Bronchial smooth muscle cell (primary cell): Measurements from ENCODE around the gene SLC30A1. TPM values are rescaled to one million over a fixed set of nuclear protein-coding genes. Genes with fewer than 3 reads are reported as not detected.

Source experiments
- total RNA-seq: library from RNA; depleted of rRNA; stranded (reverse); fragments of >200 nt; gene quantifications from 2 replicates; pipeline ENCODE4 v1.2.1, GENCODE V29; 2014

SLC30A1 gene
- 17.4 and 32.2 TPM in 2 replicates for total RNA-seq

DNA sequence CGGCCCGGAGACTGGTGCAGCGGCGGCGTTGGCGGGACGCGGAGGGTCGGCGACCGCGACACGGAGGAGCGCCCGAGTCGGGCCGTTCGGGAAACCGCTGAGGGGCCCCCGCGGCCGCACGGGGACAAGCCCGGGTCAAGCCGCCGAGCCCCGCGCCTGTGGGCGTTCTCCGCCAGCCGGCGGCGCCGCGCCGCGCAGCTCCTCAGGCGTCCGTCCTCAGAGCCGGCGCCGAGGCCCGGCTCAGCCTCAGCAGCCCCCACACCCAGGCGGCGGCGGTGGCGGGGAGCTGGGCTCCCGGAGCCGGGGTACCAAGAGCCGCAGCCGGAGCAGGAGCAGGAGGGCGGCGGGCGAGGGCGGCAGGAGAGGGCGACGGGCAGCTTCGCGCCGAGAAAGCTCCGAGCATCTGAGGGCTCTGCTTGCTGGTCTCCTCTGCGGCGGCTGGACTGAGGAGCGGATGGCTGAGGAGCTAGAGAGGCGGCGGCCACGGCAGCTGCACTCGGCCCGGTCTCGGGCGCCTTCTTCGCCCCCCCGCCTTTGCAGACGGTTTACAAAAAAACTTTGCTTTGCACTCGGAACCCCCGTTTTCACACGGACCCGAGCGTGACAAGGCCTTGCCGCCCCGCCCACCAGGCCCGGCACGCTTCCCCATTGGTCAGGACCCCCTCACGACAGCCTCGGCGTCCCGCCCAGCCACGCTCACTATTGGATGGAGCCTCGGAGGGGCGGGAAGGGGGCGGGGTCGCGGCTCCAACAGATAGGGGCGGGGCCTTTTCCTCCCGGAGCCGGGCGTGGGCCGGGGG, at the start of gene SLC30A1:
TSS of gene SLC30A1 (minus strand) at position 522 of the 800 bp plus-strand sequence. CDS start 549 bp downstream, outside the sequence.

Other genes starting within 250 kb of the SLC30A1 start
- gene RD3, start 87.0 kb downstream of the SLC30A1 start, total RNA-seq = not detected in 2 replicates
- 0.26 and 3.5 TPM in 2 replicates for gene NEK2, start 96.5 kb upstream of the SLC30A1 start, total RNA-seq